ENCODE results near the gene MED13. TPM values are rescaled to one million over a fixed set of nuclear protein-coding genes. Genes with fewer than 3 reads are reported as not detected.

The MED13 gene
- total and polyA plus RNA-seq, 9 of the 15 experiments (the other 6 are each of a cell fraction or from before 2014, with no cell fraction given), result 5.4 to 48.4 (median 28.2) TPM

DNA sequence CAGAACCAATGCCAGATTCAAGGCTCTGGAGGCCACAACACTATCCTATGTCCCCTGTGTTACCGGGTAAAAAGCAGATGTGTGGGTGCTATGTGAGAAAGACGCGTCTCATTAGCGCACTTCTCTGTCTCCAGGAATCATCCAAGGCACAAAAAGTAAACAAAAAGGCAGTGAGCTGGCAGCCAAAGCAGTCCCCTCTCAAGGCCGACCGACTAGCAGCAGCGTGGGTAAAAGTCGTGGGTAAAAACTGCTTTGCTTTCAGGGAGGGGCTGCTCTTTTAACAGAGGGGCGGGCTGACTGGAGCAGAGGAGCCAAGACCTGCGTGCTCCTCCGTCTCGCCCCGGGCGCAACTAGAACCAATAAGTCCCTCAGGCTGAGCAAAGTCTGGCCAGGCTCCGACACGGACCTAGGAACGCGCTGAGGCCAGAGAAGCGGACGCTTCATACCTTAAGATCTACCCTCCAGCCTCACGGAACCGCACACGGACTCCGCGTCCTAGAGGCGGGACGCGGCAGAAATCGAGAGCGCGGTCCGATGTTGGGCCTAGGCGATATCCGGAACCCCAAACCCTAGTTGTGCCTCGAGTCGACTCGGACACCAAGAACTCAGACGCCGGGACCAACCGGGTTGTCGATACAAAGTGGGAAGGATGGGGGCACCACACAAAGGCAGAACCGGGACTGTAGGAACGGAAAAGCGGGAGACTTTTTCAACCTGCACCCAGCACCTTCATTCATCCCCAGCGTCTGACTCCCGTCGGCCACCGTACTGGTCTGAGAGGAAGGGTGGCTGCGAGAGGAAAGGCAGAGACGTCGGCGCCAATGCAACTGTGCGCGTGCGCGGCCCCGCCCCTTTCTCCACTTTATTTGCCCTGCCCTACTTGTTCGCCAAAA, 137.6 kb downstream of the MED13 start, which contains the start of gene INTS2 (continued):
- TF ChIP-seq NFE2L1 (tag; IDR thresholded peaks at IDR 0.05; ENCODE audit: borderline replicate concordance, low read depth) (no peak), ZNF584 (CRISPR knock-in tag; IDR thresholded peaks at IDR 0.05; ENCODE audit: low read depth) (no peak), MXD1 (CRISPR knock-in tag; IDR thresholded peaks at IDR 0.05; ENCODE audit: borderline replicate concordance, poor library complexity, severe bottlenecking) (no peak), CHD1 (IDR thresholded peaks at IDR 0.05; ENCODE audit: low read length) (peak; percentile 99), HNRNPL (IDR thresholded peaks at IDR 0.05; ENCODE audit: low read depth, low read length) (no peak), SLC30A9 (CRISPR knock-in tag; IDR thresholded peaks at IDR 0.05) (no peak), USF2 (CRISPR knock-in tag; IDR thresholded peaks at IDR 0.05) (no peak), FOSL1 (tag; conservative IDR thresholded peaks at IDR 0.05) (no peak), MGA (IDR thresholded peaks at IDR 0.05) (no peak), BMI1 (IDR thresholded peaks at IDR 0.05; ENCODE audit: low read length) (no peak), NRF1 (conservative IDR thresholded peaks at IDR 0.05 in 1 of 2, IDR thresholded peaks at IDR 0.05 in 1 of 2) (peak; percentile 97 to 98), STAG1 (CRISPR knock-in tag; IDR thresholded peaks at IDR 0.05; ENCODE audit: borderline replicate concordance) (no peak)
